ENCODE measurements around the gene TFDP3.

The TFDP3 gene

GRCh38 chrX:133218329-133218728 is at the start of gene TFDP3:
Gene TFDP3, minus strand, starts transcription at chrX:133218354. Its CDS starts 95 bp downstream, at chrX:133218259.
- no peak for DNase-seq

- no peak for DNase-seq
Measured at GRCh38 chrX:133267621-133268020, 49.5 kb upstream of the TFDP3 start.

DNA sequence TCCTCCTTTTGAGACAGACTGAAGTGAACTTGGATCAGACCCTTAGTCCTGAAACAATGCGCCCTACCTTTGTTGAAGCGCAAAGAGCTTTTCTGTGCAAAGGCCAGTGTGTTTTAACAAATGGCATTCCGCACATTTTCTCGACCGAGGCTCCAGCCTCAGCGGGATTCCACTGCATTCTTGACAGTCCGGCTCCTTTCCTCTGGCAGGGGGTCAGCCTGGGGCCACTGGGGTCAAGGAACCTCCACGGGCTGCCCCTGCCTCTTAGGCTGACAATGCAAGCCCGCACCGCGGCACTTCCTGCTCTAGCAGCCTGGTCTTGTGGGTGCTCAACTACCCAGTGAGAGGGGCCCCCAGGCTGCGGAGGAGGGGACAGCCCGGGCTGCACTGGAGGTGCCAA is 47.2 kb upstream of the TFDP3 start:
- DNase-seq, result no peak

GRCh38 chrX:133258481-133258880 is 40.3 kb upstream of the TFDP3 start:
- DNase-seq, result no peak

- DNase-seq, result no peak
Measured at GRCh38 chrX:133254666-133255065, 36.5 kb upstream of the TFDP3 start.

DNA sequence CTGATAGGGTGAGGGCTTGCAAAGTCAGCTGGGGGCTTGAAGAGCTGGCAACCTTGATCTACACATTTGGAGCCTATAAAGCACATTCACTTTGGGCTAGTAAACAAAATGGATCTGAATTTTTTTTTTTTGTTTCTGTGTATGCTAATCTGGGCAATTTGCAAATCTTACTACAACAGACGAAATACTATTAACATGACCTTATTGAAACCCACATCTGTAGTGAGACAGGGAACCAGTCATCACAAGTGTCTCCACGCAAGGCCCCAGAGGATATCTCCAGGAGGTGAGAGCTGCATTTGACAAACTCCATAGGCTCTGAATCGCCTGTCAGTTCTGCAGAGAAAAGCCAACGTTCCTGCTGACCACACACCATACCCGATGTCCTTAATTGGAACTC is 33.0 kb upstream of the TFDP3 start:
- DNase-seq, result no peak

GRCh38 chrX:133250184-133251100 is 32.3 kb upstream of the TFDP3 start:
- DNase-seq, result no peak

DNA sequence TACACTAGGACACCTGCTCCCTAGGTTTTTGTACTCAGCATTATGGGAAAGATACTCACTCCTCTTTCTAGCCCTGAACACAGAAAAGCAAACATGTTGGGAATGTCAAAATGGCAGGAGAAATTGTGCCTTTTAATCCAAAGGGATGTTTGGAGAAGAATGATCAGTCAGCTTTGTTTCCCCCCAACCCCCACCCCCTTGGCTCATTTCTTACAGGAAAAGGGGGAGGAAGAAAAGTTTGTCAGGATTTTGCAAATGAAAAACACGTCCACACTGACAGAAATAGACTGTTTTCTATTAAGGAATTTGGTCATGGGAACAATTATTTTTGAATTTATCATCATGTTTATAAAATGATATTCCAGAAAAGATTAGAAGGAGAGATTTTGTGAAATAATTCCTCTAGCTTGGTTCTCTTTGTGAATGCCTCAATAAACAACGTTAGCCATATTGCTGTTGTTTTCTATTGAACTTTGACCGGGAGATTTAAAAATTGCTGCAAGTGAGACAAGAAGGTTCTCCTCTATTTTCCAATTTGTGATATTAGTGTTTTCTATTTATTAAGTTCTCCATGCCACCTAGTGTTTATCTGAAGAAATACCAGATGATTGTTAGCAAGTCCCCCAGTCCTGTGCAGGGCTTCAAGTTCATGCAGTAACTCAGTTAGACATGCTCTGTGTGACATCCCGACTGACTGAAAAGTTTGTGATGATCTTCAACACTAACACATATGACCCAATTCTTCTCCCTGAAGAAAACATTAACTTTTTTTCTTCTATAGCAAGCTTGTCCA is 31.3 kb upstream of the TFDP3 start:
- no peak for DNase-seq

- no peak for DNase-seq
Measured at GRCh38 chrX:133248177-133248576, 30.0 kb upstream of the TFDP3 start.

DNA sequence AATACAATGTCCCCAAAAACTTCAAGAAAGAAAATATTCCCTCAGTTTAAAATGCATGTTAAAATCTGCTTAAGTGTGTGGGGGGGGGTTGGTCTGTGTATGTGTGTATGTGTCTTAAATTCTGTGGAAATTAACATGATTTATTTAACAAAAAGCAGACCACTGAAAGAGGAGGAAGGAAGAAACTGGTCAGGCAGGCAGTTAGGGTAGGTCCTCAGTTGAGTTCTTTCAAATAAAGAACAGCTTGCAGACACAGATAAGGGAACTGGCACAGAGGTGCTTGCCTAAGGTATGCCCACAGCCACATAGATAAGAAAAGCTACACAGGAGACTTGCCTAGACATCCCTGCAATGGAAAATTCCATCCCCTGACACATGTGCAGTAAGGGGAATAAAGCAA is 28.8 kb upstream of the TFDP3 start:
- no peak for DNase-seq

DNA sequence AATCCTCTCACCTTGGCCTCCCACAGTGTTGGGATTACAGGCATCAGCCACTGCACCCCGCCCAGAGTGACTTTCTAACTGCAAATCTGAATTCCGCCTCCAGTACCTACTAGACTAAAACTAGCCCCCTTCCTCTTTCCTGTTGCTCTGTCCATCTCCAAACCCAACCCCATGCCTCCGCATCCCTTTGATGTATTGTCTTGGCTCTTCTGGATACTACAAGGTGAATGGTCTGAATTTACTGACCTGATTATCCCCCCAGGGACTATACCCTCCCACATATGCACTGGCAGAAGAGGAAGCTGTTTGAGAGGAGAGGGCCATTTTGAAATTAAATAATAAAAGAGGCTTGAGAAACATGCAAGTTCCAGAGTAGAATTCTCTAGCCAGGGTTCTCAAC is 17.7 kb upstream of the TFDP3 start:
- DNase-seq, result no peak

- no peak for DNase-seq
Measured at GRCh38 chrX:133232331-133232730, 14.2 kb upstream of the TFDP3 start.

- no peak for DNase-seq
Measured at GRCh38 chrX:133229361-133229760, 11.2 kb upstream of the TFDP3 start.

DNA sequence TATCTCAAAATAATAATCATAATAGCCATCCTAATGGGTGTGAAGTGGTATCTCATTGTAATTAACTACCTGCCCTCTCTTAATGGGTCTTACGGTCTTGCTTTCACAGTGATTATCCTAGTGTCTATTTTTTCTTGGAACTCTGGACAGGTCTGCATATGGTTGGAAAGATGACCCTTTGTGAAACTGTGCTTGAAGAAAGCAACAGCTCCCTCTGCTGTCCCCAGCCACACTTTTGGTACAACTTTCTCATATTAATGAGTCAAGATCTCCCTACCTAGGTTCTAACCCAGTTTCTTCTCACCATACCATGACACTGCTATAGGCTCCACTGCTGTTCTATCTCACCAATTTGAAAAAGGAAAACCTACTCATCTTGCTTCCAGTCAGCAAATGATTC is 2.4 kb downstream of the TFDP3 start:
- no peak for DNase-seq

GRCh38 chrX:133215017-133215416 is 3.1 kb downstream of the TFDP3 start:
- DNase-seq, result no peak

DNA sequence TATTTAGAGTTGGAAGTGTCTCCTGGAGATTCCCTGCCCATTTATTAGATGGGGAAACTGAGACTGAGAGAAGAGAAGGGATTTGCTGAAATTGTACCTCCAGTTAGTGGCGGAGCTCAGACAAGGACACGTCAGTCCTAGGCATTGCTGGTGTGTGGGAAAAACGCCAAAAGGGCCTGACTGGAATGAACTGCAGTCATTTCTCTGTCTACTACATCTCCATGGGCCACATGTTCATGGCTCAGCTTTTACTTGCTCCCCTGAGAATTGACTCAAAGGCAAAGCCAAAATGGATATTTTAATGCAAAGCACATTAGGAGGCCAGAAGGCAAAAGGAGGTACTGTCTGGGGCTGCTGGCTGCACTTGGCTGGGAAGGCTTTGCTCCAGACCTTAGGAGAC is 3.9 kb downstream of the TFDP3 start:
- DNase-seq, result no peak

- DNase-seq, result no peak
Measured at GRCh38 chrX:133213117-133213516, 5.0 kb downstream of the TFDP3 start.

DNA sequence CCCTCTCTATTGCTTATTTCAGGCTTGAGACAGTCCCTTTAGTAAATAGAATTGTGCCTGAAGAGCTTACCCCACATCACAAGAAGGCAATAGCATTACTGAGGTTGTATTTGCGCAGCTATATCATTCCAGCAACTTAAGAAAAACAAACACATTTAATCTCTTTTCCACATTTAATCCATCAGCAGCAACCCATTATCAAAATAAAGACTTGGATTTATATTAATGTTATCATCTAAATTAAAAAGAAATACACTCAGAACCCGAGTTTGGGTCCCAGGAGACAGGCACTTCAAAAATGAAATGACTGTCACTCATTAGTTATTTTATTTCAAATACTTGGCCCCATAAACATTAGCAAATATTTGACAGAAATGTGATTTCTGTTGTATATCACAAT is 10.4 kb downstream of the TFDP3 start:
- DNase-seq, result no peak

GRCh38 chrX:133191739-133192039 is 26.5 kb downstream of the TFDP3 start:
- no peak for DNase-seq

GRCh38 chrX:133190877-133191738 is 27.0 kb downstream of the TFDP3 start:
- DNase-seq, result no peak

GRCh38 chrX:133189195-133189594 is 29.0 kb downstream of the TFDP3 start:
- DNase-seq, result no peak

DNA sequence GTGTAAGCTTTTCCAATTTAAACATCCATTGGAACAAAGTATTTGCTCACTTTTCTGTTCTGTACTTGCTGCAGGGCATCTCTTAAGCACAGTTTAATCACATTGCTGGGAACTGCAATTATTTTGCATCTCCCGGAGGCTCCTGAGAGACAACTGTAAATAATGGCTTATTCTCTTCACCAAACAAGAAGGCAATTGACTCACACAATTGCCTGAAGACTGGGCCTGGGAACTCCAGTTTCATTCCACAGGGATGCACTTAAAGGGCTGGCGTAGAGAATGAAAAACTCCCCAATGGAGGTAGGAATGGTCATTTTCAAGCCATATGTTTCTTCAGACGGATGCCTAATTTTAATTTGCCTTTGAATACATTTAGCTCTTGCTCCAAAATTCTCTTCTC is 29.5 kb downstream of the TFDP3 start:
- DNase-seq, result no peak

- no peak for DNase-seq
Measured at GRCh38 chrX:133185938-133186337, 32.2 kb downstream of the TFDP3 start.
